ENCODE data around the gene IGIP.

Gene IGIP

GRCh38 chr5:140162275-140162674, 36.5 kb downstream of the IGIP start:
- DNase-seq (ENCODE audit: low read depth in 1 of 2, low spot score in 1 of 2), result no peak

- no peak for DNase-seq (ENCODE audit: low read depth in 1 of 2, low spot score in 1 of 2)
Measured at GRCh38 chr5:140162781-140163180, 37.0 kb downstream of the IGIP start.

DNA sequence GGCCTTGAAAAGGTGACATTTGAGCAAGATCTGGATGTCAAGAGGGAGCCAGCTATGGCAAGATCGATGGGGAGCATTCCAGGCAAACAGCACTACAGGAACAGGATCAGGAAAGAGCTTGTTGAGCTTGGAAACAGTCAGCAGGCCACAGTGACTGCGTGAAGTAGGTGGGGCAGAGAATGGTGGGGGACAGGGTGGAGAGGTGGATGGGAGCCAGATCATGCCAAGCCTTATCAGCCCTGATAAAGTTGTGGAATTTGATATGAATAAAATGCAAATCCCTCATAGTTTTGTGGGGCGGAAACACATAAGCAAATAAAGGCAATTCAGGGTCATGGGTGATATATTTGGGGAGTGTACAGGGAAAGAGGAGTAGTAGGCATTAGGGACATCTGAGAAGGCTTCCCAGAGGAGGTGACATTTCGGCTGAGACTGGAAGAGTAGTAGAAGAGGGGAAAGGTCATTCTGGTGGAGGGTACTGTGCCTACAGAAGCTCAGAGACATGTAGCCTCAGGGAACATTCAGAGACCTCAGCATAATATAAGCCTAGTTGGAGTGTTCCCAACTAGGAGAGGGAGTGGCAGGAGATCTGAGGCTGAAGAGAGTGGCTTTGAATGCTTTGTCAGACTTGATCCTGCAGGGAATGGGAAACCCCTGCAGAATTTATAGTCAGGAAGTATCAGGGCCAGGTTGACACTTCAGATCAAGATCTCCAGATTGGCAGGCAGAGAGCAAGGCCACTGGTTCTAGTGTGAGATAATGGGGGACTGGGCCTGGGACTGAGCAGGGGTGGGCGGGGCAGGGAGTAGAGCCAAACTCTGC, 39.6 kb downstream of the IGIP start:
- DNase-seq (ENCODE audit: low read depth in 1 of 2, low spot score in 1 of 2), result no peak

- DNase-seq (ENCODE audit: low read depth in 1 of 2, low spot score in 1 of 2), result no peak
Measured at GRCh38 chr5:140165923-140166270, 40.2 kb downstream of the IGIP start.

DNA sequence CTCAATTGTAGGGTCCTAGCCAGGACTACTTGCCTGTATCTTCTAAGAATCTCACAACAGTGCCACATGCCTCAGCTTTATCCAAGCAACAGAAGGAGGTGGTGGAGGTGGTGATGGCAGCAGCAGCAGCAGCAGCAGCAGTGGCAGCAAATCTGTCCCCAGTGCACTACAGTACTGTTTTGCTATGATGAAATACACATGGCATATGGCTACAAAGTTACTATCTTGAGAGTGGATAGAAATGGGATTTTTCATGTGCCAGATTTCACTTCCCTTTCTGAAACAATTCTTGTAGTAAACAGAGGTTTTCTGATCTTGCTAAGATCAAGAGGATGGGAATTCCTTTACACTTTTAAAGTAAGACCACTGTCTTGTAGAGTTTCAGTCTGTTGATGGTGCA, 41.2 kb downstream of the IGIP start:
- DNase-seq (ENCODE audit: low read depth in 1 of 2, low spot score in 1 of 2), result no peak

- DNase-seq (ENCODE audit: low read depth in 1 of 2, low spot score in 1 of 2), result no peak
Measured at GRCh38 chr5:140168371-140168770, 42.6 kb downstream of the IGIP start.

- DNase-seq (ENCODE audit: low read depth in 1 of 2, low spot score in 1 of 2), result no peak
Measured at GRCh38 chr5:140169410-140169809, 43.7 kb downstream of the IGIP start.

DNA sequence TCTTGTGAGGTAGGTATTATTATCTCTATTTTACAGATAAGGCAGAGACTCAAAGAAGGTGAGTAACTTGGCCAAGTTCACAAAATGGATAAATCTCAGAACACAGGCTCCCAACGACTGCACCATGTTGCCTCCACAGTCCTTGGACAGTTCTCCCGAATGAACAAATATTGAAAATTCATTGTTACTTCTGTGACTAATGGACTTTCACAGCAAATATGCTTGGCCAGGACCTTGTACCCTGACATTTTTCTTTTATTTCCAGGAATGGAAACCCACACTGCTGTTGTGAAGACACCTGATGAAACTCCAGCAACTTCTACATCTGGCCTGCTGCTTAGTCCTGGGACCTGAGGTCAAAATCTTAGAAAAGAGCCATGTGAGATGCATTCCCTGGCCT, 46.7 kb downstream of the IGIP start:
- DNase-seq (ENCODE audit: low read depth in 1 of 2, low spot score in 1 of 2), result no peak

- no peak for DNase-seq (ENCODE audit: low read depth in 1 of 2, low spot score in 1 of 2)
Measured at GRCh38 chr5:140174014-140174413, 48.3 kb downstream of the IGIP start.

DNA sequence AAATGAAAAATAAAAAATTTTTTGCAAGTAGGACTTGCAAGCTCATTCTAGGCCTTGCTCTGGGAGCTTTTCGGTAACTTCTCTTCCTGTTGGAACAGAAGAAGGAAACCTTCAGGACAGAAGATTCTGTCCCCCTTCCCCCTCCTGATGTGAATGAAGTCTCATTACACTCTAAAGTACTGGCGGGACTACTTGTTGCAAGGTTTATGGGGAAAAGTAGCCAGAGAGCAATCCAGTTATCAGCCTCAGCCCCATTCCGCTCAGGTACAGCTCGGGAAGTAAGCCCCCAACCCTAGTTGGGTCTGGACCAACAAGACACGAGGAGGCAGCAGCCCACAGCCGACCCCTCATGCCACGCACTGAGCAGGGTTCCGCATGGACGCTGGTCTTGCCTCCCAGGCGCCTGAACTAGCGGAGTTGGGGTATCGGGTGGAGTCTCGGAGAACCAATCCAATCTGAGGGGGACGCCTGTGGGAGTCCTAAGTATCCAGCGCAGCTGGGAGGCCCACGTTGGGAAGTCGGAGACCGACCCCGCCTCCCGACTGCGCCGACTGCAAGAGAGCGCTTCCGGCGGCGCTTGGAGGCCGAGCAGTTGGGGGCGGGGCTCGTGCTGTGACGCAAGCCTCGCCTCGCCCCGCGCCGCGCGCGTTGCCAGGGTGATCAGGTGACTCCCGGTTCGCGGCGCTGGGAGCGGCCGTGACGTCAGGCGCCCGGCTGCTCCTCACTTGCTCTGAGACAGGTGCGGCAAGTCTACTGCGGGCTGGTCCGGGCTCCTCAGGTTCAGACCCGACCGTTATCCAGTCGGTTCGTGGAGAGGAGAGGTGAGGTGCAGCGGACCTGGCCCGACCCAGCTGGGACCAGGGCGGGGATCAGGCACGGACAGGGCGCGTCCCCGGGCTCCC, 49.0 kb downstream of the IGIP start, which contains the start of gene CYSTM1:
Gene CYSTM1 (plus strand): TSS at position 724 of the 902 bp plus-strand sequence. CDS start 19,278 bp downstream, outside the sequence.
- peak; percentile 92 to 95 for DNase-seq (ENCODE audit: low read depth in 1 of 2, low spot score in 1 of 2)

- DNase-seq (ENCODE audit: low read depth in 1 of 2, low spot score in 1 of 2), result peak; percentile 28 to 40
Measured at GRCh38 chr5:140175367-140176030, 49.8 kb downstream of the IGIP start.

GRCh38 chr5:140176031-140176387, 50.3 kb downstream of the IGIP start:
- no peak for DNase-seq (ENCODE audit: low read depth in 1 of 2, low spot score in 1 of 2)

- no peak for DNase-seq (ENCODE audit: low read depth in 1 of 2, low spot score in 1 of 2)
Measured at GRCh38 chr5:140178086-140178410, 52.3 kb downstream of the IGIP start.

DNA sequence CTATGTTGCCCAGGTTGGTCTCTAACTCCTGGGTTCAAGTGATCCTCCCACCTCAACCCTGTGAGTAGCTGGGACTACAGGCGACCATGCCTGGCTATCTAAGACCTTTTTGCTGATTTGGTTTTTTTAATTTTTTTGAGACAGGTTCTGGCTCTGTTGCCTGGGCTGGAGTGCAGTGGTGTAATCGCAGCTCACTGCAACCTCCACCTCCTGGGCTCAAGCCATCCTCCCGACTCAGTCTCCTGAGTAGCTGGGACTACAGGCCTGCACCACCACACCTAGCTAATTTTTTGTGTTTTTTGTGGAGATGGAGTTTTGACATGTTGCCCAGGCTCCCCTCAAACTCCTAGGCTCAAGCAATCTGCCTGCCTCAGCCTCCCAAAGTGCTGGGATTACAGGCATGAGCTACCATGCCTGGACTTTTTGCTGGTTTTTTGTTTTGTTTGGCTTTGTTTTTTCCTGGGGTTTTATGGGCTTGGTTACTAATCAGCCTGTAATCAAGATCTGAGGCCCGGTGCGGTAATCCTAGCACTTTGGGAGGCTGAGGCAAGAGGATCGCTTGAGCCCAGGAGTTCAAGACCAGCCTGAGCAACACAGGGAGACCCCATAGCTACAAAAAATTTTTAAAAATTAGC, 52.9 kb downstream of the IGIP start:
- DNase-seq (ENCODE audit: low read depth in 1 of 2, low spot score in 1 of 2), result no peak
